ENCODE data around the gene BUD23. TPM values are rescaled to one million over a fixed set of nuclear protein-coding genes. Genes with fewer than 3 reads are reported as not detected.
"Not testable (repeated sequence)": the region's sequence is repeated elsewhere in the genome, so short reads cannot be mapped to it uniquely, and the experiment has no call there.

The BUD23 gene
- total and polyA plus RNA-seq, 4 donors, result 19.1 to 52.6 (median 37.8) TPM

GRCh38 chr7:73722182-73722581 lies 38.8 kb downstream of the BUD23 start:
- not testable (repeated sequence) for H3K4me3 ChIP-seq (ENCODE audit: low read depth in 1 of 3, low read length in 3 of 3); H3K27me3 ChIP-seq (ENCODE audit: control insufficient read depth in 4 of 4, insufficient read depth in 4 of 4, low read length in 3 of 4); H3K36me3 ChIP-seq (ENCODE audit: control insufficient read depth in 4 of 4, insufficient read depth in 3 of 4, low read depth in 1 of 4, low read length in 3 of 4); H3K27ac ChIP-seq (ENCODE audit: low read depth in 1 of 2, low read length in 2 of 2); H3K9ac ChIP-seq (ENCODE audit: low read depth in 1 of 2, low read length in 2 of 2); H3K9me3 ChIP-seq (ENCODE audit: control insufficient read depth in 4 of 4, low read length in 3 of 4); DNase-seq (ENCODE audit: low spot score)
- peaks cover 12 to 33% (median 20%) of the 10 kb centered on the region in 4 donors for H3K4me1 ChIP-seq (ENCODE audit: control insufficient read depth in 4 of 4, insufficient read depth in 4 of 4, low read length in 3 of 4)
- WGBS, result 62% methylated on average over 4 of the region's 4 CpGs

DNA sequence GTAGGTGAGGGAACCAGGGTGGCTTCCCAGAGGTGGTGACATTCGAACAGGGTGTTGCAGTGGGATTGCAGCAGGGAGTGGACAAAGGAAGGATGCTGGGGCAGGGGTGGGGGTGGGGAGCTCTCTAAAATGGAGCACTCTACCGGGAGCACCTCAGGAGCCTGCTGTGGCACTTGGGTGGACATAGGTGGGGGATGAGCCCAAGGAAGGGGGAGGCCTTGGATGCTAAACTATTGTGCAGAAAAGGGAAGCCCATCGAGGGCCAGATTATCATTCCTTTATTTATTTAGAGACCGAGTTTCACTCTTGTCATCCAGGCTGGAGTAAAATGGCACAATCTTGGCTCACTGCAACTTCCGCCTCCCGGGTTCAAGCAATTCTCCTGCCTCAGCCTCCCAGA lies 39.4 kb downstream of the BUD23 start:
- H3K27me3 ChIP-seq (ENCODE audit: control insufficient read depth in 4 of 4, insufficient read depth in 4 of 4, low read length in 3 of 4), result no peaks in the 10 kb centered on the region
- WGBS, result 78% methylated on average over 6 of the region's 6 CpGs
- H3K9ac ChIP-seq (ENCODE audit: low read depth in 1 of 2, low read length in 2 of 2), result no peak overlapping the region
- no peaks in the 10 kb centered on the region for H3K9me3 ChIP-seq (ENCODE audit: control insufficient read depth in 4 of 4, low read length in 3 of 4)
- no peak overlapping the region for H3K27ac ChIP-seq (ENCODE audit: low read depth in 1 of 2, low read length in 2 of 2)
- H3K36me3 ChIP-seq (ENCODE audit: control insufficient read depth in 4 of 4, insufficient read depth in 3 of 4, low read depth in 1 of 4, low read length in 3 of 4), result no peaks in the 10 kb centered on the region
- no peak for DNase-seq (ENCODE audit: low spot score)
- TF ChIP-seq JUND (IDR thresholded peaks at IDR 0.05) (no peak), ZBTB33 (IDR thresholded peaks at IDR 0.05) (no peak), GABPA (IDR thresholded peaks at IDR 0.05 in 1 of 2, conservative IDR thresholded peaks at IDR 0.05 in 1 of 2) (no peak), FOXA2 (IDR thresholded peaks at IDR 0.05) (no peak), HNF4G (IDR thresholded peaks at IDR 0.05) (no peak), TAF1 (conservative IDR thresholded peaks at IDR 0.05) (no peak), YY1 (IDR thresholded peaks at IDR 0.05) (no peak), RXRA (IDR thresholded peaks at IDR 0.05) (no peak), REST (IDR thresholded peaks at IDR 0.05) (no peak), FOXA1 (IDR thresholded peaks at IDR 0.05) (no peak), ATF3 (IDR thresholded peaks at IDR 0.05) (no peak), NR2F2 (IDR thresholded peaks at IDR 0.05) (no peak), SP1 (IDR thresholded peaks at IDR 0.05) (no peak), EGR1 (IDR thresholded peaks at IDR 0.05; ENCODE audit: low read depth in 2 of 2) (no peak), HNF4A (conservative IDR thresholded peaks at IDR 0.05) (no peak)
- TF ChIP-seq, protein P1, sequence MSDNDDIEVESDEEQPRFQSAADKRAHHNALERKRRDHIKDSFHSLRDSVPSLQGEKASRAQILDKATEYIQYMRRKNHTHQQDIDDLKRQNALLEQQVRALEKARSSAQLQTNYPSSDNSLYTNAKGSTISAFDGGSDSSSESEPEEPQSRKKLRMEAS (IDR thresholded peaks at IDR 0.05), result no peak
- TF ChIP-seq, protein P2, sequence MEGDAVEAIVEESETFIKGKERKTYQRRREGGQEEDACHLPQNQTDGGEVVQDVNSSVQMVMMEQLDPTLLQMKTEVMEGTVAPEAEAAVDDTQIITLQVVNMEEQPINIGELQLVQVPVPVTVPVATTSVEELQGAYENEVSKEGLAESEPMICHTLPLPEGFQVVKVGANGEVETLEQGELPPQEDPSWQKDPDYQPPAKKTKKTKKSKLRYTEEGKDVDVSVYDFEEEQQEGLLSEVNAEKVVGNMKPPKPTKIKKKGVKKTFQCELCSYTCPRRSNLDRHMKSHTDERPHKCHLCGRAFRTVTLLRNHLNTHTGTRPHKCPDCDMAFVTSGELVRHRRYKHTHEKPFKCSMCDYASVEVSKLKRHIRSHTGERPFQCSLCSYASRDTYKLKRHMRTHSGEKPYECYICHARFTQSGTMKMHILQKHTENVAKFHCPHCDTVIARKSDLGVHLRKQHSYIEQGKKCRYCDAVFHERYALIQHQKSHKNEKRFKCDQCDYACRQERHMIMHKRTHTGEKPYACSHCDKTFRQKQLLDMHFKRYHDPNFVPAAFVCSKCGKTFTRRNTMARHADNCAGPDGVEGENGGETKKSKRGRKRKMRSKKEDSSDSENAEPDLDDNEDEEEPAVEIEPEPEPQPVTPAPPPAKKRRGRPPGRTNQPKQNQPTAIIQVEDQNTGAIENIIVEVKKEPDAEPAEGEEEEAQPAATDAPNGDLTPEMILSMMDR (IDR thresholded peaks at IDR 0.05; ENCODE audit: low read depth, low read length, missing input control), result no peak
- no peak overlapping the region for H3K4me3 ChIP-seq (ENCODE audit: low read depth in 1 of 3, low read length in 3 of 3)
- H3K4me1 ChIP-seq (ENCODE audit: control insufficient read depth in 4 of 4, insufficient read depth in 4 of 4, low read length in 3 of 4), result peaks cover 12 to 33% (median 20%) of the 10 kb centered on the region in 4 donors
